Endothelial cell of umbilical vein (primary cell): ENCODE data around the gene CAP2. TPM values are rescaled to one million over a fixed set of nuclear protein-coding genes. Genes with fewer than 3 reads are reported as not detected.

Experiments used
- BruUV-seq: library from RNA; stranded (reverse); fragments of 400-500 nt; replicated peaks from 2 replicates; lab custom pipeline; 2021; lab: Mats Ljungman, UMichigan
- CTCF ChIA-PET: fragments of 300-600, 350-600 bp; sonication (Branson Sonifier 250); formaldehyde crosslinking; loops from one replicate; lab custom pipeline; 2021; ENCODE audit warnings: antibody characterized with exemption, inconsistent platforms; lab: Charles Lee
- POLR2A ChIA-PET: fragments of 300-600, 350-600 bp; sonication (Branson Sonifier 250); formaldehyde crosslinking; loops from one replicate; lab custom pipeline; 2021; ENCODE audit warnings: antibody characterized with exemption, inconsistent platforms; lab: Charles Lee
- DNase-seq: peaks from one replicate; pipeline ENCODE4 v3.0.0-alpha.2; 2011; ENCODE audit warnings: low read depth, low spot score
- FAIRE-seq: peaks from 2 replicates; lab custom pipeline; 2011; peaks lifted over from hg19 to GRCh38; lab: Jason Lieb, UNC
- H2AFZ ChIP-seq: 2 replicates; pipeline ENCODE4 v1.6.0; 2012; ENCODE audit warnings: low read depth, low read length, control low read depth, inconsistent platforms
- H3K27ac ChIP-seq: 2 replicates; pipeline ENCODE4 v1.5.1; 2011; ENCODE audit warnings: low read depth, mild to moderate bottlenecking, control low read depth, low read length, moderate library complexity; ENCODE audit not compliant: insufficient read depth
- H3K27me3 ChIP-seq, 2 experiments: 2 replicates each; pipeline versions ENCODE4 v1.6.0 to v1.6.1; 2011; ENCODE audit warnings: low read length in 2 of 2, mixed read lengths in 1 of 2; ENCODE audit not compliant: control insufficient read depth in 2 of 2, insufficient read depth in 2 of 2
- H3K36me3 ChIP-seq, 2 experiments: 2 replicates in 1 of 2; 3 replicates in 1 of 2; pipeline ENCODE4 v1.5.1; 2011; ENCODE audit warnings: low read length in 2 of 2, mild to moderate bottlenecking in 1 of 2, moderate library complexity in 1 of 2; ENCODE audit not compliant: control insufficient read depth in 2 of 2, insufficient read depth in 2 of 2; ENCODE audit errors: extremely low read depth in 1 of 2
- H3K4me1 ChIP-seq: 3 replicates; pipeline ENCODE4 v1.5.1; 2011; ENCODE audit warnings: mild to moderate bottlenecking, low read length; ENCODE audit not compliant: control insufficient read depth, insufficient read depth; ENCODE audit errors: extremely low read depth
- H3K4me2 ChIP-seq: 2 replicates; pipeline ENCODE4 v1.6.1; 2011; ENCODE audit warnings: low read length, control low read depth, mixed read lengths; ENCODE audit not compliant: insufficient read depth
- H3K4me3 ChIP-seq, 3 experiments: fragments of 200-600 bp in 1 of 3; sonication (generic), shearing (Covaris generic) in 1 of 3; replicated peaks in 1 of 3; 2 replicates each; pipeline ENCODE4 v1.5.1; 2011 to 2016; ENCODE audit warnings: control low read depth in 3 of 3, low read length in 3 of 3, mild to moderate bottlenecking in 2 of 3, inconsistent platforms in 1 of 3, low read depth in 1 of 3, moderate library complexity in 1 of 3; ENCODE audit not compliant: insufficient read depth in 1 of 3
- H3K79me2 ChIP-seq: 2 replicates; pipeline ENCODE4 v1.6.0; 2012; ENCODE audit warnings: low read length, inconsistent platforms; ENCODE audit not compliant: control insufficient read depth, insufficient read depth
- H3K9ac ChIP-seq: replicated peaks from 2 replicates; pipeline ENCODE3; 2011; ENCODE audit warnings: low read length, control low read depth; ENCODE audit not compliant: insufficient read depth; ENCODE audit errors: extremely low read depth
- H3K9me1 ChIP-seq: replicated peaks from 3 replicates; pipeline ENCODE4 v1.6.0; 2011; ENCODE audit warnings: mild to moderate bottlenecking, low read length; ENCODE audit not compliant: control insufficient read depth, insufficient read depth; ENCODE audit errors: extremely low read depth
- H3K9me3 ChIP-seq: replicated peaks from 2 replicates; pipeline ENCODE4 v1.5.1; 2012; ENCODE audit warnings: low read length, inconsistent platforms; ENCODE audit not compliant: control insufficient read depth, insufficient read depth
- H4K20me1 ChIP-seq: replicated peaks from 2 replicates; pipeline ENCODE3; 2011; ENCODE audit warnings: mild to moderate bottlenecking, low read length; ENCODE audit not compliant: control insufficient read depth, insufficient read depth; ENCODE audit errors: extremely low read depth
- CTCF ChIP-seq, 2 donors: IDR thresholded peaks; 1 replicate in 1 of 2; 2 replicates in 1 of 2; pipeline ENCODE4 v1.5.1; 2011; ENCODE audit warnings: low read length in 2 of 2, mild to moderate bottlenecking in 2 of 2, moderate library complexity in 2 of 2, control low read depth in 1 of 2, inconsistent platforms in 1 of 2, low read depth in 1 of 2; ENCODE audit not compliant: insufficient read depth in 1 of 2; ENCODE audit errors: extremely low read depth in 1 of 2
- EZH2 ChIP-seq: IDR thresholded peaks from 2 replicates; pipeline ENCODE4 v1.6.1; 2012; ENCODE audit warnings: borderline replicate concordance, low read depth, mild to moderate bottlenecking, moderate library complexity, low read length, inconsistent platforms; ENCODE audit not compliant: severe bottlenecking
- FOS ChIP-seq: IDR thresholded peaks from 2 replicates; pipeline ENCODE4 v1.6.1; 2011; ENCODE audit warnings: mild to moderate bottlenecking, low read length, moderate library complexity, borderline replicate concordance; ENCODE audit not compliant: insufficient read depth
- GATA2 ChIP-seq: IDR thresholded peaks from 2 replicates; pipeline ENCODE4 v1.7.0; 2011; ENCODE audit warnings: low read depth, mild to moderate bottlenecking, moderate library complexity, mixed read lengths, low read length; ENCODE audit not compliant: insufficient read length, insufficient read depth
- JUN ChIP-seq: IDR thresholded peaks from 2 replicates; pipeline ENCODE4 v1.6.1; 2011; ENCODE audit warnings: borderline replicate concordance, low read depth; ENCODE audit not compliant: insufficient read length, insufficient read depth
- MAX ChIP-seq: IDR thresholded peaks from 2 replicates; pipeline ENCODE4 v1.6.1; 2011; ENCODE audit not compliant: insufficient read depth, insufficient read length
- MYC ChIP-seq: IDR thresholded peaks from one replicate; pipeline ENCODE4 v1.6.1; 2011; ENCODE audit warnings: mild to moderate bottlenecking, low read depth, low read length
- POLR2A ChIP-seq: IDR thresholded peaks from 2 replicates; pipeline ENCODE4 v1.6.1; 2012; ENCODE audit warnings: low read depth, mild to moderate bottlenecking, control low read depth, low read length
- POLR2AphosphoS5 ChIP-seq: IDR thresholded peaks from 2 replicates; pipeline ENCODE4 v1.6.1; 2012; ENCODE audit warnings: low read depth, mild to moderate bottlenecking, control low read depth, low read length, moderate library complexity; ENCODE audit not compliant: insufficient read depth
- dilution Hi-C: fragments of 300-500 bp; cut with MboI; formaldehyde crosslinking; loops from one replicate; pipeline ENCODE4 v1.15.0; 2019; ENCODE audit warnings: low sequenced_read_pairs; ENCODE audit not compliant: extremely low pct_ligation_motif_present
- intact Hi-C: fragments of 100-400 bp; cut with micrococcal nuclease; formaldehyde crosslinking; loops from one replicate; pipeline ENCODE4 v1.10.0; 2022
- polyA plus RNA-seq, 4 experiments: library from polyadenylated mRNA; depleted of rRNA in 3 of 4; stranded (reverse) in 3 of 4; unstranded in 1 of 4; fragments of >200 nt; gene quantifications; 2 replicates each; pipeline versions ENCODE4 v1.2.1 to v1.2.3, GENCODE V29; 2011 to 2012; ENCODE audit warnings: missing spikeins in 1 of 4
- total RNA-seq: library from RNA; stranded (reverse); gene quantifications from 2 replicates; pipeline ENCODE4 v1.2.3, GENCODE V29; 2021

Gene CAP2
- total and polyA plus RNA-seq, 2 donors (not counting 3 experiments of a cell fraction or from before 2014, with no cell fraction given): 12.2 to 21.3 TPM

- POLR2A ChIA-PET: no interaction called here
- TF ChIP-seq GATA2: no peak
- no peak for TF ChIP-seq MAX
- no peak for TF ChIP-seq POLR2AphosphoS5
- no peak for TF ChIP-seq FOS
- no peak for TF ChIP-seq POLR2A
- no peak for DNase-seq
- Histone ChIP-seq H2AFZ (no peak overlapping the region), H3K79me2 (no peaks in the 10 kb centered on the region), H3K27ac (no peak overlapping the region), H3K9me3 (no peaks in the 10 kb centered on the region), H3K27me3 (no peaks in the 10 kb centered on the region), H3K4me1 (no peaks in the 10 kb centered on the region), H4K20me1 (no peaks in the 10 kb centered on the region), H3K36me3 (no peaks in the 10 kb centered on the region), H3K9me1 (no peaks in the 10 kb centered on the region), H3K4me2 (no peak overlapping the region), H3K9ac (no peak overlapping the region), H3K4me3 (no peak overlapping the region)
- FAIRE-seq: no peak
- CTCF ChIA-PET: interaction anchor here (0.7 to 1.5 kb wide), 5 partner anchors 9 to 167 kb away, joined by 3 to 5 read pairs (median 4); no protein-coding TSS in a partner anchor
- dilution Hi-C loops: no loop called here
- intact Hi-C loops: no loop called here
- no TSS peak for BruUV-seq
These were observed 85.6 kb downstream of the CAP2 start for GRCh38 chr6:17478946-17479345.

- no peak for TF ChIP-seq MYC
- no peak for TF ChIP-seq FOS
- TF ChIP-seq POLR2AphosphoS5: no peak
- TF ChIP-seq GATA2: no peak
- TF ChIP-seq EZH2: no peak
- no peak for TF ChIP-seq MAX
- TF ChIP-seq CTCF (IDR thresholded peaks at IDR 0.05; ENCODE audit: extremely low read depth in 1 of 2, insufficient read depth in 1 of 2, low read depth in 1 of 2, low read length in 2 of 2): no peak
- TF ChIP-seq POLR2A: no peak
- no peak for TF ChIP-seq JUN
These were observed 87.1 kb downstream of the CAP2 start for GRCh38 chr6:17480476-17480875.

More at GRCh38 chr6:17480476-17480875, 87.1 kb downstream of the CAP2 start:
- ChIA-PET CTCF (interaction anchor here (0.8 to 1.4 kb wide), 5 partner anchors 10 to 104 kb away, joined by 3 to 7 read pairs (median 4); no protein-coding TSS in a partner anchor), POLR2A (no interaction called here)
- Histone ChIP-seq H2AFZ (no peak overlapping the region), H4K20me1 (no peaks in the 10 kb centered on the region), H3K9me3 (no peaks in the 10 kb centered on the region), H3K27ac (no peak overlapping the region), H3K79me2 (no peaks in the 10 kb centered on the region), H3K4me2 (no peak overlapping the region), H3K4me1 (no peaks in the 10 kb centered on the region), H3K9ac (no peak overlapping the region), H3K4me3 (no peak overlapping the region), H3K9me1 (no peaks in the 10 kb centered on the region), H3K36me3 (no peaks in the 10 kb centered on the region), H3K27me3 (no peaks in the 10 kb centered on the region)
- BruUV-seq: no TSS peak
- FAIRE-seq (no peak), DNase-seq (no peak)
- intact Hi-C loops: no loop called here
- dilution Hi-C loops: no loop called here
